ENCODE results near the gene AUTS2. TPM values are rescaled to one million over a fixed set of nuclear protein-coding genes. Genes with fewer than 3 reads are reported as not detected.

AUTS2 gene
- total and polyA plus RNA-seq, 11 donors: 3.4 to 14.0 (median 7.3) TPM

DNA sequence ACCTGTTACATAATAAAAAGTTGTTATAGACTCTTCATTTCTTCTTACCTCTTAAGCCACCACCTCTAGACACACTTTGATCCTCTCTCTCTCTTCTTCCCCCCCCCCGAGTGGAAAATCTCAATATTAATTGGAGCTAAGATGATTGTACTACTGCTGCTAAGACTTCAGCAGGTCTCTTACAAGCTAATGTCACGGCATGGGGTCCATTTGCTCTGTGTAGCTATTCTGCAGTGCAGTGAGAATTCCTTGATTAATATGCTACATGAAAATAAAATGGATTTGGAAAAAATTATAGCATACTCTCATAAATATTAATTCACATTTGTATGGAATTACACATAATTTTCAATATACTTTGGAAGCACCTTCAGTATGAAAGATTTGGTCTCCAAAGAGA, 297.2 kb downstream of the AUTS2 start:
- peaks cover 0 to 4% (median 0%) of the 10 kb centered on the region in 12 donors for H3K9me3 ChIP-seq
- intact Hi-C loops (cut with DNase I): loop anchor here in 1 of 10 donors (10.0 kb wide), 2 partner anchors 291 to 471 kb away; no protein-coding TSS in a partner anchor
- DNase-seq: no peak
- no peaks in the 10 kb centered on the region for H3K4me1 ChIP-seq
- H3K4me3 ChIP-seq: no peak overlapping the region
- TF ChIP-seq POLR2A (IDR thresholded peaks at IDR 0.05): no peak
- TF ChIP-seq, protein P1, sequence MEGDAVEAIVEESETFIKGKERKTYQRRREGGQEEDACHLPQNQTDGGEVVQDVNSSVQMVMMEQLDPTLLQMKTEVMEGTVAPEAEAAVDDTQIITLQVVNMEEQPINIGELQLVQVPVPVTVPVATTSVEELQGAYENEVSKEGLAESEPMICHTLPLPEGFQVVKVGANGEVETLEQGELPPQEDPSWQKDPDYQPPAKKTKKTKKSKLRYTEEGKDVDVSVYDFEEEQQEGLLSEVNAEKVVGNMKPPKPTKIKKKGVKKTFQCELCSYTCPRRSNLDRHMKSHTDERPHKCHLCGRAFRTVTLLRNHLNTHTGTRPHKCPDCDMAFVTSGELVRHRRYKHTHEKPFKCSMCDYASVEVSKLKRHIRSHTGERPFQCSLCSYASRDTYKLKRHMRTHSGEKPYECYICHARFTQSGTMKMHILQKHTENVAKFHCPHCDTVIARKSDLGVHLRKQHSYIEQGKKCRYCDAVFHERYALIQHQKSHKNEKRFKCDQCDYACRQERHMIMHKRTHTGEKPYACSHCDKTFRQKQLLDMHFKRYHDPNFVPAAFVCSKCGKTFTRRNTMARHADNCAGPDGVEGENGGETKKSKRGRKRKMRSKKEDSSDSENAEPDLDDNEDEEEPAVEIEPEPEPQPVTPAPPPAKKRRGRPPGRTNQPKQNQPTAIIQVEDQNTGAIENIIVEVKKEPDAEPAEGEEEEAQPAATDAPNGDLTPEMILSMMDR (IDR thresholded peaks at IDR 0.05): no peak
- WGBS, 4 donors: 86 to 93% (median 88%) methylated on average over 2 of the region's 2 CpGs
- H3K27ac ChIP-seq: no peak overlapping the region
- no peak for ATAC-seq
- H3K27me3 ChIP-seq: no peaks in the 10 kb centered on the region
- no peaks in the 10 kb centered on the region for H3K36me3 ChIP-seq

DNA sequence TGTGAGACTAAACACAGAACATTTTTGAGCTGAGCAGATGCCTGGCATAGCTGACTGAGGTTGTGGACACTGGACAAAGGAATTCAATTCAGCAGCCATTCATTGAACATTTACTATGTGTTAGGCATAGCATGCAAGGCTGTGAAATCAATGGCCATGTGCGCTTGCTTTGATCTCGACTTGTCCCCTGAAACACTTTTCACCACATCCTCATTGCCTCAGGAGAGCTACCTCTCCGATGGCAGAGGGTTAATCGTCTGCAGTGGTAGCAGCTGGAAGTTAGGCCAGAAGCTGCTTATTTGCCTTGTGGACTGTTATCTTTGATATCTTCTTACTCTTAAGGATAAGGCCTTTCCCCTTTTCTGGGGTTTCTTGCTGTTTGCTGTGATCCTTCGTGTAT, 297.8 kb downstream of the AUTS2 start:
- TF ChIP-seq POLR2A (IDR thresholded peaks at IDR 0.05): no peak
- TF ChIP-seq, protein P1 (IDR thresholded peaks at IDR 0.05): no peak
- no peak overlapping the region for H3K27ac ChIP-seq
- no peak for DNase-seq
- H3K4me3 ChIP-seq: no peak overlapping the region
- no peaks in the 10 kb centered on the region for H3K4me1 ChIP-seq
- ATAC-seq: no peak
- no peaks in the 10 kb centered on the region for H3K27me3 ChIP-seq
- peaks cover 0 to 4% (median 0%) of the 10 kb centered on the region in 12 donors for H3K9me3 ChIP-seq
- intact Hi-C loops (cut with DNase I): loop anchor here in 1 of 10 donors (10.0 kb wide), 2 partner anchors 291 to 471 kb away; no protein-coding TSS in a partner anchor
- no peaks in the 10 kb centered on the region for H3K36me3 ChIP-seq
- 91 to 94% (median 92%) methylated on average over 5 of the region's 5 CpGs for WGBS, 4 donors

- intact Hi-C loops (cut with DNase I): loop anchor here in 1 of 10 donors (10.0 kb wide), 2 partner anchors 293 to 473 kb away; no protein-coding TSS in a partner anchor
Observed at GRCh38 chr7:69898189-69898588, 299.9 kb downstream of the AUTS2 start.

GRCh38 chr7:69903410-69903809, 305.1 kb downstream of the AUTS2 start:
- DNase-seq (no peak), ATAC-seq (no peak)
- Histone ChIP-seq H3K27ac (no peak overlapping the region), H3K9me3 (no peaks in the 10 kb centered on the region), H3K4me1 (no peaks in the 10 kb centered on the region), H3K36me3 (no peaks in the 10 kb centered on the region), H3K4me3 (no peak overlapping the region), H3K27me3 (no peaks in the 10 kb centered on the region)
- intact Hi-C loops (cut with DNase I): no loop called here
- TF ChIP-seq, protein P1 (IDR thresholded peaks at IDR 0.05): no peak
- no peak for TF ChIP-seq POLR2A (IDR thresholded peaks at IDR 0.05)

More at GRCh38 chr7:69898189-69898588, 299.9 kb downstream of the AUTS2 start:
- ATAC-seq (no peak), DNase-seq (no peak)
- Histone ChIP-seq H3K9me3 (peaks cover 0 to 4% (median 0%) of the 10 kb centered on the region in 12 donors), H3K27ac (no peak overlapping the region), H3K27me3 (no peaks in the 10 kb centered on the region), H3K4me3 (no peak overlapping the region), H3K4me1 (no peaks in the 10 kb centered on the region), H3K36me3 (no peaks in the 10 kb centered on the region)
- WGBS, 4 donors: 73 to 90% (median 81%) methylated on average over 2 of the region's 2 CpGs
- TF ChIP-seq POLR2A (IDR thresholded peaks at IDR 0.05): no peak
- TF ChIP-seq, protein P1 (IDR thresholded peaks at IDR 0.05): no peak
